Cerebellar nuclear complex (tissue), 1 donor: ENCODE results near the gene PTK7.
"Not testable (repeated sequence)": the region's sequence is repeated elsewhere in the genome, so short reads cannot be mapped to it uniquely, and the experiment has no call there.

Experiments used
- DNase-seq, 2 experiments: peaks; one replicate each; lab custom pipeline; 2025; lab: John Stamatoyannopoulos, UW

PTK7 gene

GRCh38 chr6:43086022-43086658 lies 10.0 kb downstream of the PTK7 start:
- no peak for DNase-seq

- DNase-seq = no peak
These were observed 12.5 kb downstream of the PTK7 start for GRCh38 chr6:43088654-43089056.

DNA sequence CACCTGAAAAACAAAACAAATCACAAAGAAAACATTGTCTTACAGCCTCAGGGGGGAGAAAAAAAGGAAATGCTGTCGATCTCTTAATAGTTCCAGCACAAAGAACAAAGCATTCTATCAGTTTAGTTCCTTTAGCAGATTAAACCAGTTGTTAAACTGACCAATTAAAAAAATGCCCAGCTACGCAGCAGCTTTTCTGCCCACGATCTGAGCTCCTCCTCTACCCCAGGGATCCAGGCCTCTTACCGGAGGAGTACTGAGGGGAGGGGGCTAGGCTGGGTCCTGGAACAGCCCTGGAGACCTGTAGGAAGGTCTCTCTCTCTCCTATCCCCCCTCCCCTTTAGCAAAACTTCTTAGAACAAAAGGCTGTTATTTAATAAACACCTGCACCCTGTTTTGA lies 13.4 kb downstream of the PTK7 start:
- no peak for DNase-seq

DNA sequence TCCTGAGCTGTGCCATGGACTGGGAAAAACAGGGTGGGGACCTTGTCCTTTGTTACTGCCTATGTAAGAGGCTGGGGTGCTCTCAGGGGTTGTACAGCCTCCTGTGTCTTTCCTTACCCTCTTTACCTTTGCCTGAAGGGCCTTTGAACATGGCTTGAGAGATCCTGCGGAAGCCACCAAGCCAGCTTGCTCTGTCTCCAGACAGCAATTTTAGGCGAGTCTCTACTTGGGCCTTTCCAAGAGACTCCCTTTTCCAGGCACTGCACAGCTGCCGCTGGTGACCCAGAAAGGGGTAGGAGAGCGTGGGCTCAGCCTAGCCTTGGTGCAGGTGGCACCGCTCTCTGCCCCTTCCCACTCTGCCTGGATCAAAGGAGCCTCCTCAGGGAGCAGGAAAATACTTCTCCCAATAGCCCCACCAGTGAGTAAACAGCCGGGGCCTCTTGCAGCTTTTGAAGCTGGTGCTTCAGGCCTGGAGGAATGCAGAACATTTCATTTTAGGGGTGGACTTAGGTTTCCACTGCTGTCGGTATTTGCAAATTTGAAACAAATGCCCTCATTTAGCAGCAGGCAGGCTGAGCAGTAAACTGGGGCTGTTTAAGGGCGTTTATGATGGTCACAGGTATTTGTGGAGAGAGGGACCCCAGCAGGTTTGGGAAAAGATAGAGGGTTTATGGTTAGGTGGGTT lies 13.9 kb downstream of the PTK7 start:
- DNase-seq = no peak

- DNase-seq = no peak
These were observed 14.4 kb downstream of the PTK7 start for GRCh38 chr6:43090559-43090956.

DNA sequence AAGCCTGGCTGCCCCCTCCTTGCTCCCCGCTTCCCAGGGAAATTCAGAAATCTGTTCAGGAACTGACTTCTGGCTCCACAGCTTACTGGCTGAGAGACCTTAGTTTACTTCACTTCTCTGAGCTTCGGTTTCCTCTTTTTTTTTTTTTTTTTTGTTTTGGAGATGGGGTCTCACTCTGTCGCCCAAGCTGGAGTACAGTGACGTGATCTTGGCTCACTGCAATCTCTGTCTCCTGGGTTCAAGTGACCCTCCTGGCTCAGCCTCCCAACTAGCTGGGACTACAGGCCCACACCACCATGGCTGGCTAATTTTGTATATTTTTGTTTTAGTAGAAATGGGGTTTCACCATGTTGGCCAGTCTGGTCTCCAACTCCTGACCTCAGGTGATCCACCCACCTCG lies 14.9 kb downstream of the PTK7 start:
- DNase-seq = no peak

GRCh38 chr6:43091436-43091991 lies 15.4 kb downstream of the PTK7 start:
- DNase-seq = no peak

DNA sequence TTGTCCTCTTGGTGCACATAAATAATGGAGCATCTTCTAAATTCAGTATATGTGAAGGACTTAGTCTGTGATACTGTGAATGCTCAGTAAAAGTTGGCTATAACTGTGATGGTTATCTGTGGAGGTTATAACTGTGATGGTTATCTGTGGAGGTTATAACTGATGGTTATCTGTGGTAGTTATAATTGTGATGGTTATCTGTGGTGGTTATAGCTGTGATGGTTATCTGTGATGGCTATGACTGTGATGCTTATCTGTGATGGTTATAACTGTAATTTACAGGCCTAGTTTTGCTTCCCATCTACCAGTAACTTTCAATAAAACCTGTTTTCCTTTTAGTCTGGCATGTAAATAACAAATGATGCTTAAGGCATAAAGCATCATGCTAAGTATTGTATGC lies 16.5 kb downstream of the PTK7 start:
- DNase-seq = no peak

GRCh38 chr6:43093436-43094289 lies 17.5 kb downstream of the PTK7 start:
- no peak for DNase-seq

- no peak for DNase-seq
These were observed 19.8 kb downstream of the PTK7 start for GRCh38 chr6:43095939-43096338.

DNA sequence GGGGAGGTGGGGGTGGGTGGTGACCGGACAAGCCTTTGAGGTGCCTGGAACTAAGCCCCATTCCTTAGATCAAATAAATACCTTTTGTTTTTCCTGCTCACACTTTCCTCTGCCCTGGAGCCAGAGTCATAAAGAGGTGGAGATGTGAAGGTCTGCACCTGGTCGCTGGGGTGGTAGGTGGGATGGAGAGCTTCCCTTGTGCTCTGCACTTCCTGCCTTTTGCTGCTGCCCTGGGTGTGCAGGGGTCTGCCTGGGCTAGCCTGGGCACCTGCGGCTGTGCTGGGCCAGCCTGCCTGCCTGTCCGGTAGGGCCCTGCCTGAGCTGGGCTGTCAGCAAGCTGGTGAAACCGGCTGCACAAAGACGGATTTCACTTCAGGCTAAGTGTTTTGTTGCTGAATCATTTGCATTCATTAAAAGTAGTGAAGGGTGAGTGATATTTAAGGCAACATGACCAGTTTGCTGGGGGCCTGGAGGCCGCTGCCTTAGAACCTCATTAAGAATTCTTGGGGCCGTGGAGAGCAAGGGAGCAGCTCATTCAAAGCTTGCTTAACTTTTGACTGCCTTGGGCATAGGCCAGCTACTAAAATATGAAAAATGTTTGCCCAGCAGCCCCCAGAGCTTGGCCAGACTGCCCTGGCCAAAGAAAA lies 20.5 kb downstream of the PTK7 start:
- DNase-seq = no peak

DNA sequence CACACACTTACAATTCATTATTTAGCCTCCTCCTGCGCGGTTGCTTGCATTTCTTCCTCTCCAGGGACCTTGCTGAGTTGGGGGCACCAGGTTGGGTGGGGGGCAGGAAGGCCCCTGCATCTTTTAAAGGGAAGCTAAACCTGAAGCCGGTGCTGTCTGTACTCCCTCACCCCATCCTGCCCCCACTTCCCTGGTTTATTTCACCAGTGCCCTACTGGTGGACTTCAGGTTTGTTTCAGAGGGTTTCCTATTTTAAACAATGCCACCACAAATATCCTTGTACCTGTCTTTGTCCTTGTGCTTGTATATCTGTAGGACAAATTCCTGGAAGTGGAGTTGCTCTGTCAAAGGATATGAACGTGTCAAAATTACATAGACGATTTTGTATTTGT lies 21.0 kb downstream of the PTK7 start:
- no peak for DNase-seq

GRCh38 chr6:43097502-43097901 lies 21.4 kb downstream of the PTK7 start:
- no peak for DNase-seq

DNA sequence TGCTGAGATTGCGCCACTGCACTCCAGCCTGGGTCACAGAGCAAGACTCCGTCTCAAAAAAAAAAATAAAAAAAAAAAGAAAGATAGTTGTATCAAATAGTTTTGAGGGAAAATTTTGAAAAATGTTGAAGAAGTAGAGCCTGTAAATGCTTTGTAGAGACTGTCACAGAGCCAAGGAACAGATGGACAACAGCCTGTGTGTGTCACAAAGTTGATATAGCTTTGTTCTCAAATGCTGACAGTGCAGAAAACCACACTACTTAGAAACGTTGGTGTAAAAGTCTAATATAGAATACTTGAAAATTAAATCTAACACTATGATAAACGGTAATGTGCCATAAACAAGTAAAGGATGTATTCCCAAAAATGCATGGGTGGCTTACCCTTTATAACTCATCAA lies 25.4 kb downstream of the PTK7 start:
- DNase-seq = no peak

DNA sequence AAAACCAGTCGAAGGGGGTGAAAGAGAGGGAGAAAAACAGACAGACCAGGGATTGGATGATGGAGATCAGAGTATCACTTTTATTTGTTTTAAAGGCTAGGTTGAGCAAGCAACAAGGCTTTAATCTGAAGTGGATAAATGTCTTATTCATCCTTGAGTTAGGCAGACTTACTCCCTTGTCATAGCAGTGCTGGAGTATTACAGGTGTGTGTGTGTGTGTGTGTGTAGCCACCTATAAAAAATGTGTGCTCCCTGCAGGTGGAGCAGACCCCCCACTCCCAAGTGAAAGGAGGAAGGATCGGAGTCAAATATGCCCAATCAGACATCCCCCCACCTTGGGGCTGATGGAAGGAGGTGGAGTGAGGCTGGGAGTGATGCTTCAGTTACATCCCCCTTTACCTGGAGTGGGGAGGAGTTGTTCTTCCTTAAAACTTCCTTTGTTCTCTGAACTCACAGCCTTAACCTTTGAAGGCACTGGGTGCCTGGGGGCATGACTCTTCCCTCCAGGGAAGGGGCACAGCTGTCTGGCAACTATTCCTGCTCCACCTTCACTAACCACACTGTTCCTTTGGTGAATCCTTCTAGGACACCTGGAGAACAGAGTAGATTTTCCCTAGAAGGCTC lies 27.3 kb downstream of the PTK7 start:
- no peak for DNase-seq

- DNase-seq = no peak
These were observed 29.6 kb downstream of the PTK7 start for GRCh38 chr6:43105538-43106222.

GRCh38 chr6:43107344-43108062 lies 31.4 kb downstream of the PTK7 start:
- DNase-seq = no peak

DNA sequence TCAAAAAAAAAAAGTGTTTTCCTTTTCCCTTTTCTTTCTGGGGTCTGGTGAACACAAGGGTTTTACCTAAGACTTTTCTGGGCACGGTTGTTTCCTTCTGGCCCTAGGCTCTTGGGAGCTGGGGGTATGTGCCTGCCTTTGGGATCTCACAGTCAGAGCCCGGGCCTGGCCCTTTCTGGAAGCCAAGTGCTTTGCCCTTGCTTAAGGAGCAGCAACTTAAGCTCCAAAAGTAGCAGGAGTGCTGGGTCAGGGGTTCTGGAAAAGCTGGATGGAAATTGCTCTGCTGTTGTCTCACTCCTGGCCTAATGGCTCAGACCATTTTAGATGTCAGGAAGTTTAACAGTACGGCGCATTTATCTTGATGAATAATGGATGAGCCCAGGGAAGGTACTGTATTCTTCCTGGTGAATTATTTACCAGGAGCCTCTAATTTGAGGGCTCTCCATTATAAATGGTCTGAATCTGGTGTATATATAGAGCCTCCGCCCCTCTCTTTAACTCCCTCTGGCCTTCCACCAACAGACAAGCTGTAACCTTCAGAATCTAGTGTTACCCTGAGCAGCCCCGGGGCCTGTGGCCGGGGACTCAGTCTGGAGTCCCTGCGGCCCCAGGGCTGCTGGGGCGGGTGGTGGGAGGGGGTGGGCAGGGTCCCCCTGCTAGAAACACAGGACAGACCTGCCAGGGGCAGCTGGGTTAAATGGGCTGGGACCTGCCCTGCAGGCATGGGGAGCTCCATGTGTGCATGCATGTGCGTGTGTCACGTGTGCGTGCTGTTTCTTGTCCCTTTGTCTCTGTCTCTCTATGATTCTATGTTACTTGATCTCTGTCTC lies 37.5 kb downstream of the PTK7 start:
- no peak for DNase-seq

GRCh38 chr6:43115365-43115764 lies 39.3 kb downstream of the PTK7 start:
- no peak for DNase-seq

GRCh38 chr6:43117466-43117865 lies 41.4 kb downstream of the PTK7 start:
- not testable (repeated sequence) for DNase-seq
